Transverse colon (tissue), 4 donors: Measurements from ENCODE around the gene EFEMP1. TPM values are rescaled to one million over a fixed set of nuclear protein-coding genes. Genes with fewer than 3 reads are reported as not detected.

Experiments used
- DNase-seq: peaks from one replicate; pipeline ENCODE4 v3.0.0-alpha.2; 2019
- H3K27ac ChIP-seq, 4 donors: fragments of 200-600 bp; sonication (generic); 2 replicates each; pipeline ENCODE4 v1.5.1; 2016 to 2018; ENCODE audit warnings: inconsistent platforms in 4 of 4
- H3K27me3 ChIP-seq: fragments of 200-600 bp; sonication (generic); 2 replicates; pipeline ENCODE4 v1.5.1; 2017; ENCODE audit warnings: inconsistent platforms
- H3K36me3 ChIP-seq, 4 donors: fragments of 200-600 bp; sonication (generic); 2 replicates each; pipeline ENCODE4 v1.5.1; 2017 to 2019; ENCODE audit warnings: inconsistent platforms in 4 of 4
- H3K4me1 ChIP-seq, 4 donors: fragments of 200-600 bp; sonication (generic); 2 replicates each; pipeline ENCODE4 v1.5.1; 2017 to 2020; ENCODE audit warnings: inconsistent platforms in 4 of 4
- H3K4me3 ChIP-seq, 4 donors: fragments of 200-600 bp; sonication (generic); 1 replicate in 1 of 4; 2 replicates in 3 of 4; pipeline versions ENCODE4 v1.5.1 to v1.6.1; 2017 to 2019; ENCODE audit warnings: inconsistent platforms in 4 of 4
- H3K9me3 ChIP-seq, 2 donors: fragments of 200-600 bp; sonication (generic); 2 replicates each; pipeline ENCODE4 v1.5.1; 2017 to 2019; ENCODE audit warnings: inconsistent platforms in 2 of 2
- CTCF ChIP-seq, 5 experiments: fragments of 200-600 bp in 3 of 5; fragments of 450-650 bp in 2 of 5; sonication (generic) in 3 of 5; IDR thresholded peaks; 1 replicate in 2 of 5; 2 replicates in 3 of 5; pipeline ENCODE4 v1.5.1; 2016 to 2017; ENCODE audit warnings: antibody characterized with exemption in 5 of 5, inconsistent platforms in 3 of 5, mild to moderate bottlenecking in 2 of 5, moderate library complexity in 1 of 5
- EP300 ChIP-seq: sonication (generic); formaldehyde crosslinking; IDR thresholded peaks from one replicate; pipeline ENCODE4 v1.6.1; 2017; ENCODE audit warnings: antibody characterized with exemption, low read depth
- POLR2A ChIP-seq: fragments of 450-650 bp; IDR thresholded peaks from one replicate; pipeline ENCODE4 v1.6.1; 2016; ENCODE audit warnings: antibody characterized with exemption, mild to moderate bottlenecking, moderate library complexity
- POLR2AphosphoS5 ChIP-seq, 3 donors: sonication (generic); formaldehyde crosslinking; IDR thresholded peaks; one replicate each; pipeline ENCODE4 v1.6.1; 2016; ENCODE audit warnings: antibody characterized with exemption in 3 of 3
- WGBS, 2 donors: methylation state at CpG; one replicate each; pipeline ENCODE4 v1.1.5; 2018; ENCODE audit warnings: low coverage in 1 of 2; 5-methylcytosine and 5-hydroxymethylcytosine counted together
- in situ Hi-C, 4 donors: fragments of 200-750 bp; cut with MboI; loops; one replicate each; pipeline versions ENCODE4 v1.15.0 to v1.15.1; 2017; ENCODE audit warnings: low sequenced_read_pairs in 3 of 4, low pct_ligation_motif_present in 1 of 4, low pct_unique_long_range_greater_than_20kb in 1 of 4
- intact Hi-C: fragments of 100-400 bp; cut with DNase I; formaldehyde crosslinking; loops from one replicate; pipeline ENCODE4 v1.15.1; 2023; ENCODE audit warnings: low total_unique reads
- total RNA-seq, 4 donors: library from RNA; depleted of rRNA; stranded (reverse); fragments of >200 nt; gene quantifications; one replicate each; pipeline ENCODE4 v1.1.0, GENCODE V29; 2016

The EFEMP1 gene
- total RNA-seq, 4 donors from 2014 or later = 12.0 to 34.8 (median 26.5) TPM

DNA sequence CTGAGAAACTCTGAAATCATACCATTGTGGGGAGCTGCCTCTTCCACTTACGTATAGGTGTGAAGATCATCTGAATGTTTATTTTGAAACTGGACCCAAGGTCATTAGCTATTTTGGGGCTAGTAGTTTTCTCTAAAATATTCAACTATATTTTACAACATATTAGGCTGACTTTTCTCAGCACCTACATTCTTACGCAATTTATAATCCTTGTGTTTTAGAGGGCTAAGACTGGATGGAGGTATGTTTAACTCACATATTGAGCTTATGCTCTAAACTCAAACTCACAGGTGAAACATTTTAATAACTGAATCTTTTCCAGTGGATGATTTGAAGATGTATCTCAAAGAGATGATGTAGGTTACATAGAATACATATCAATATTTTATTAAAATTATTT, 49.2 kb downstream of the EFEMP1 start:
- in situ Hi-C loops = no loop called here
- 90 to 100% methylated on average over 2 of the region's 2 CpGs for WGBS, 2 donors
- H3K4me3 ChIP-seq = no peak overlapping the region
- no peak overlapping the region for H3K27ac ChIP-seq
- intact Hi-C loops = no loop called here
- DNase-seq = no peak
- H3K36me3 ChIP-seq = no peaks in the 10 kb centered on the region
- no peaks in the 10 kb centered on the region for H3K9me3 ChIP-seq
- TF ChIP-seq POLR2AphosphoS5 (IDR thresholded peaks at IDR 0.05) (no peak), CTCF (IDR thresholded peaks at IDR 0.05) (no peak)
- H3K4me1 ChIP-seq = no peaks in the 10 kb centered on the region
- no peaks in the 10 kb centered on the region for H3K27me3 ChIP-seq

- H3K4me1 ChIP-seq = no peaks in the 10 kb centered on the region
- no peaks in the 10 kb centered on the region for H3K9me3 ChIP-seq
- TF ChIP-seq POLR2AphosphoS5 (IDR thresholded peaks at IDR 0.05) = no peak
- TF ChIP-seq POLR2A = no peak
- TF ChIP-seq CTCF (IDR thresholded peaks at IDR 0.05) = no peak
- TF ChIP-seq EP300 = no peak
- in situ Hi-C loops (no loop called here), intact Hi-C loops (no loop called here)
- no peak overlapping the region for H3K4me3 ChIP-seq
- no peak overlapping the region for H3K27ac ChIP-seq
- no peaks in the 10 kb centered on the region for H3K27me3 ChIP-seq
- DNase-seq = no peak
- H3K36me3 ChIP-seq = no peaks in the 10 kb centered on the region
Observed at GRCh38 chr2:55871637-55872036, 51.9 kb downstream of the EFEMP1 start.

DNA sequence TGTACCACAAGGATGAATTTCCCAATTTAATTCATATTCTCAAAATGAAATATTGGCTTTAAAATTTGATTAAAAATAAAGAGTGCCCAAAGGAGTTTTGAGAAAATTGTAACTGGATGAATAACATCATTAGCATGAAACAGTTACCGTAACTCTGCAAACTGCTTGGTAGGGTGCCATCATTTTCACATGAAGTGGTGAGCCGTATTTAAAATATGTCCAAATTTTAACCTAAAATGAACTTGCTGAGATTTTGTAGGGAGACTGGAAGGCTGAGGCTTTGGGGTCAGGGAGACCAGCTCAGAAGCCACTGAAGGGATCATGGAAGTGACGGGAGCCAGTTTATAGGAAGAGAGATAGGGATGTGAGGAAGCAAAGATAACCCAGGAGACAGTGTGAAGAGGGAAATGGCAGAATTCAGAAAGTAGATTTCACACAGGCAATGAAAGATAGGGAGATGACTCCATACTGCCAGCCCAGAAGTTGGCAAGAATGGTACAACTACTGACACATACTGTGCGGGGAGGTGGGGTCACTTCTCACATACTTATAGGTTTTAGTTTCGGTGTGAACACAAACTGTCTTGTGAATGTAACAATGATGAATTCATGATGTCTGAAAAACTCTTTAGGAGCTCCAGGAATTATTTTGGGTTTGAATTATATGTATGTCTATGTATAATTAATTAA, 53.8 kb downstream of the EFEMP1 start:
- no peak for DNase-seq
- H3K4me1 ChIP-seq = no peaks in the 10 kb centered on the region
- no peaks in the 10 kb centered on the region for H3K27me3 ChIP-seq
- TF ChIP-seq CTCF (IDR thresholded peaks at IDR 0.05) (no peak), POLR2A (no peak), EP300 (no peak), POLR2AphosphoS5 (IDR thresholded peaks at IDR 0.05) (no peak)
- intact Hi-C loops = no loop called here
- 78 to 83% methylated on average over 4 to 5 of the region's 5 CpGs for WGBS, 2 donors
- H3K4me3 ChIP-seq = no peak overlapping the region
- H3K36me3 ChIP-seq = no peaks in the 10 kb centered on the region
- no peaks in the 10 kb centered on the region for H3K9me3 ChIP-seq
- H3K27ac ChIP-seq = no peak overlapping the region
- in situ Hi-C loops = no loop called here

- H3K9me3 ChIP-seq = no peaks in the 10 kb centered on the region
- H3K4me1 ChIP-seq = no peaks in the 10 kb centered on the region
- intact Hi-C loops (no loop called here), in situ Hi-C loops (no loop called here)
- no peak overlapping the region for H3K4me3 ChIP-seq
- H3K36me3 ChIP-seq = no peaks in the 10 kb centered on the region
- no peak for DNase-seq
- TF ChIP-seq EP300 (no peak), POLR2A (no peak), POLR2AphosphoS5 (IDR thresholded peaks at IDR 0.05) (no peak), CTCF (IDR thresholded peaks at IDR 0.05) (no peak)
- H3K27ac ChIP-seq = no peak overlapping the region
- 70 to 77% methylated on average over 2 of the region's 2 CpGs for WGBS, 2 donors
- H3K27me3 ChIP-seq = no peaks in the 10 kb centered on the region
Observed at GRCh38 chr2:55865096-55865835, 58.3 kb downstream of the EFEMP1 start.
